Astrocyte (in vitro differentiated cells and primary cell): Measurements from ENCODE around the gene MYO7B.

ENCODE experiments used
- EZH2 ChIP-seq: IDR thresholded peaks from 2 replicates; pipeline ENCODE4 v1.6.1; 2012; ENCODE audit warnings: mild to moderate bottlenecking, low read length, inconsistent platforms; ENCODE audit not compliant: insufficient read depth
- TF ChIP-seq, protein P1 (sequence below): IDR thresholded peaks from 2 replicates; pipeline ENCODE4 v1.5.1; 2011; ENCODE audit warnings: low read depth, mild to moderate bottlenecking, inconsistent platforms, low read length, moderate library complexity; ENCODE audit not compliant: insufficient read depth

DNA sequence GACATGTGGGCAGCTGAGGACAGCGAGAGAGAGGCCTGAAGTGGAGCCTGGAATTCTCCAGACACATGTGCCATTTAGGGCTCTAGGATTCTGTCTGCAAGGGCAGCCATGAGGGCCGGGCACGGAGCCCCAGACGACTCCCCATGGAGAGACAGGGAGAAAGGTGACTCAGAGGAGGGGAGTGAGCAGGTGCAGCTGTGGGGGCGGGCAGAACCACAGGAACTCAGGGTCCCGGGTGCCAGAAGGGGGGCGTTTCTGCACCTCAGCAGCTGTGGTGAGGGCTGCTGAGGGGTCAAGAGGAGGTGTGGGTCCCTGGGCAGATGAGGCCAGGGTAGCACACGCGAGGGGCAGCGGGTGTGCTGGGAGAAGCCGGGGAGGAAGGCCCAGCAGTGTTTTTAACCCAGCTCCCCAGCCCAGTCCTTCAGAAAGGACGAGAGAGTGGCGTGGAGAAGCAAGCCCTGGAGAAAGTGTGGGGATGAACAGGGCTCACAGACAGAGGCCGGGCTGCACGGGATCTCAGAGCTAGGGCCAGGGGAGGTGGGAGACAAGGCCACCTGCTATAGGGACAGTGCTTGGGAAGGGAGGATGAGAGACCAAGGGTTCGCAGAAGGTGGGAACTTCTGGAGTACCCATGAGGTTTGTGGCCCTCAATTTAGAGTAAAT, 118.1 kb downstream of the MYO7B start:
- TF ChIP-seq, protein P1, sequence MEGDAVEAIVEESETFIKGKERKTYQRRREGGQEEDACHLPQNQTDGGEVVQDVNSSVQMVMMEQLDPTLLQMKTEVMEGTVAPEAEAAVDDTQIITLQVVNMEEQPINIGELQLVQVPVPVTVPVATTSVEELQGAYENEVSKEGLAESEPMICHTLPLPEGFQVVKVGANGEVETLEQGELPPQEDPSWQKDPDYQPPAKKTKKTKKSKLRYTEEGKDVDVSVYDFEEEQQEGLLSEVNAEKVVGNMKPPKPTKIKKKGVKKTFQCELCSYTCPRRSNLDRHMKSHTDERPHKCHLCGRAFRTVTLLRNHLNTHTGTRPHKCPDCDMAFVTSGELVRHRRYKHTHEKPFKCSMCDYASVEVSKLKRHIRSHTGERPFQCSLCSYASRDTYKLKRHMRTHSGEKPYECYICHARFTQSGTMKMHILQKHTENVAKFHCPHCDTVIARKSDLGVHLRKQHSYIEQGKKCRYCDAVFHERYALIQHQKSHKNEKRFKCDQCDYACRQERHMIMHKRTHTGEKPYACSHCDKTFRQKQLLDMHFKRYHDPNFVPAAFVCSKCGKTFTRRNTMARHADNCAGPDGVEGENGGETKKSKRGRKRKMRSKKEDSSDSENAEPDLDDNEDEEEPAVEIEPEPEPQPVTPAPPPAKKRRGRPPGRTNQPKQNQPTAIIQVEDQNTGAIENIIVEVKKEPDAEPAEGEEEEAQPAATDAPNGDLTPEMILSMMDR, result no peak
- TF ChIP-seq EZH2, result no peak
